Measurements from ENCODE around the gene MAST4.
"Not testable (repeated sequence)": the region's sequence is repeated elsewhere in the genome, so short reads cannot be mapped to it uniquely, and the experiment has no call there.

The MAST4 gene

GRCh38 chr5:66652818-66653217, 56.6 kb downstream of the MAST4 start:
- DNase-seq = no peak

GRCh38 chr5:66653325-66653724, 57.1 kb downstream of the MAST4 start:
- no peak for DNase-seq

GRCh38 chr5:66655395-66656324, 59.5 kb downstream of the MAST4 start:
- DNase-seq = no peak

GRCh38 chr5:66658516-66658915, 62.3 kb downstream of the MAST4 start:
- no peak for DNase-seq

- no peak for DNase-seq
These were observed 63.6 kb downstream of the MAST4 start for GRCh38 chr5:66659780-66660179.

- no peak for DNase-seq
These were observed 64.2 kb downstream of the MAST4 start for GRCh38 chr5:66660396-66660795.

- no peak for DNase-seq
These were observed 65.0 kb downstream of the MAST4 start for GRCh38 chr5:66661149-66661548.

- no peak for DNase-seq
These were observed 70.6 kb downstream of the MAST4 start for GRCh38 chr5:66666778-66667177.

GRCh38 chr5:66669086-66669861, 73.1 kb downstream of the MAST4 start:
- DNase-seq = no peak

GRCh38 chr5:66669862-66670195, 73.6 kb downstream of the MAST4 start:
- DNase-seq = no peak

- DNase-seq = no peak
These were observed 75.1 kb downstream of the MAST4 start for GRCh38 chr5:66671305-66671704.

- no peak for DNase-seq
These were observed 78.6 kb downstream of the MAST4 start for GRCh38 chr5:66674802-66675201.

- DNase-seq = no peak
These were observed 79.2 kb downstream of the MAST4 start for GRCh38 chr5:66675406-66675805.

- DNase-seq = no peak
These were observed 84.0 kb downstream of the MAST4 start for GRCh38 chr5:66680221-66680620.

- no peak for DNase-seq
These were observed 84.6 kb downstream of the MAST4 start for GRCh38 chr5:66680804-66681203.

GRCh38 chr5:66684663-66685062, 88.5 kb downstream of the MAST4 start:
- no peak for DNase-seq

GRCh38 chr5:66689522-66690220, 93.5 kb downstream of the MAST4 start:
- DNase-seq = no peak

- no peak for DNase-seq
These were observed 97.8 kb downstream of the MAST4 start for GRCh38 chr5:66694036-66694435.

- DNase-seq = not testable (repeated sequence)
These were observed 99.6 kb downstream of the MAST4 start for GRCh38 chr5:66695840-66696239.

- no peak for DNase-seq
These were observed 101.8 kb downstream of the MAST4 start for GRCh38 chr5:66697796-66698564.

- DNase-seq = no peak
These were observed 105.1 kb downstream of the MAST4 start for GRCh38 chr5:66701244-66701643.

- DNase-seq = no peak
These were observed 106.2 kb downstream of the MAST4 start for GRCh38 chr5:66702426-66702825.
